Endothelial cell (in vitro differentiated cells): ENCODE measurements around the gene APLF. TPM values are rescaled to one million over a fixed set of nuclear protein-coding genes. Genes with fewer than 3 reads are reported as not detected.
A peak's percentile ranks its signal among the peaks of the same experiment; 100 is the strongest.
"Not testable (repeated sequence)": the region's sequence is repeated elsewhere in the genome, so short reads cannot be mapped to it uniquely, and the experiment has no call there.

ENCODE experiments used
- DNase-seq: peaks from one replicate; pipeline ENCODE4 v3.0.0; 2021; ENCODE audit warnings: low spot score
- H3K27ac Mint-ChIP-seq: one replicate; pipeline ENCODE4 v1.8.0; 2021; ENCODE audit warnings: mixed read lengths, inconsistent platforms; ENCODE audit not compliant: unreplicated experiment
- H3K27me3 Mint-ChIP-seq: one replicate; pipeline ENCODE4 v1.8.0; 2021; ENCODE audit warnings: mild to moderate bottlenecking, moderate library complexity, mixed read lengths, inconsistent platforms; ENCODE audit not compliant: unreplicated experiment
- H3K36me3 Mint-ChIP-seq: one replicate; pipeline ENCODE4 v1.8.0; 2021; ENCODE audit warnings: mild to moderate bottlenecking, low read depth, mixed read lengths, inconsistent platforms; ENCODE audit not compliant: unreplicated experiment
- H3K4me1 Mint-ChIP-seq: one replicate; pipeline ENCODE4 v1.8.0; 2021; ENCODE audit warnings: mild to moderate bottlenecking, mixed read lengths, inconsistent platforms; ENCODE audit not compliant: unreplicated experiment
- H3K4me3 Mint-ChIP-seq: one replicate; pipeline ENCODE4 v1.8.0; 2021; ENCODE audit warnings: mild to moderate bottlenecking, mixed read lengths, inconsistent platforms; ENCODE audit not compliant: unreplicated experiment
- H3K9me3 Mint-ChIP-seq: one replicate; pipeline ENCODE4 v1.8.0; 2021; ENCODE audit warnings: mixed read lengths, inconsistent platforms; ENCODE audit not compliant: unreplicated experiment
- total RNA-seq: library from RNA; stranded (reverse); fragmentation: NEBNext Ultra II Directional; extraction: Animal tissue kit (Norgen Biotek cat#: 25700); gene quantifications from one replicate; pipeline ENCODE4 v1.2.1, GENCODE V29; 2021; ENCODE audit not compliant: unreplicated experiment
- TF ChIP-seq, protein P1 (sequence below): fragments of 200-600 bp; sonication (generic); IDR thresholded peaks from one replicate; pipeline ENCODE4 v1.5.0; 2021; ENCODE audit warnings: antibody characterized with exemption; ENCODE audit not compliant: unreplicated experiment

Gene APLF
- total RNA-seq, 1 donor from 2014 or later, result 12.9 TPM

DNA sequence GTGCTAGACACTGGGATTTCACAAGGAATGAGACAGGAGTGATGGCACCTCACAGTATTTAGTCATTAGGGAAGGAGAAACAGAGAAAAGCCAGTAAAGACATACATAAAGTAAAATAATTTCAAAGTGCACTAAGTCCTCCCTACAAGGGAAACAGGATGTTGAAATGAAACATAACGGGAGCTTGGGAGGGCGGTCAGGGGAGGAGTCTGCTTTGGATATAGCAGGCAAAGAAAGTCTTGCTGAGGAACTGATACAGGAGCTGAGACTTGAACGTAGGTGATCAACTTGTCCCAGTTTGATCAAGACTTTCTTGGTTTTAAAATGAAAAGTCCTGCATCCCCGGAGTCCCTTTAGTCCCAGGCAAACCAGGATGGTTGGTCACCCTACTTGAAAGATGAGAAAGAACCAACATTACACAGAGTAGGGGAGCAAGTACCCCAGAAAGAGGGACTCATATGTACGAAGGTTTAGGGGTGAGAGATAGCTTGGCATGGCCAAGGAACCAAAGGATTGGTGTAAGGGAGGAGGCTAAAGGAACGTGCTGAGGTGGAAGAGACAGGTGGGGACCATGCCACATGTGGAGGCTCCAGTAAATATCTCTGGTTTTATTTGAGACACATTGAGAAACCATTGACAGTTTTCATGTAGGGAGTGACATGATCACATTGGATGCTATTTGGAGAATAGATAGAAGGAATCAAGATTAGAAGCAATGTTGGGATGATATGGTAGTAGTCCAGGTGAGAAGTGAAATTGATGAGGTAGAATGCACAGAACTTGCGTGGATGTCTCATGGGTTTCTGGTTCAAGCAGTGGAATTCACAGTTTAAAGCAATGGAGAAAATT lies 28.7 kb upstream of the APLF start:
- Mint-ChIP-seq H3K4me1 (peaks cover 5% of the 10 kb centered on the region), H3K27ac (no peak overlapping the region), H3K4me3 (no peak overlapping the region), H3K36me3 (no peaks in the 10 kb centered on the region), H3K27me3 (peaks cover 3% of the 10 kb centered on the region), H3K9me3 (no peaks in the 10 kb centered on the region)
- TF ChIP-seq, protein P1, sequence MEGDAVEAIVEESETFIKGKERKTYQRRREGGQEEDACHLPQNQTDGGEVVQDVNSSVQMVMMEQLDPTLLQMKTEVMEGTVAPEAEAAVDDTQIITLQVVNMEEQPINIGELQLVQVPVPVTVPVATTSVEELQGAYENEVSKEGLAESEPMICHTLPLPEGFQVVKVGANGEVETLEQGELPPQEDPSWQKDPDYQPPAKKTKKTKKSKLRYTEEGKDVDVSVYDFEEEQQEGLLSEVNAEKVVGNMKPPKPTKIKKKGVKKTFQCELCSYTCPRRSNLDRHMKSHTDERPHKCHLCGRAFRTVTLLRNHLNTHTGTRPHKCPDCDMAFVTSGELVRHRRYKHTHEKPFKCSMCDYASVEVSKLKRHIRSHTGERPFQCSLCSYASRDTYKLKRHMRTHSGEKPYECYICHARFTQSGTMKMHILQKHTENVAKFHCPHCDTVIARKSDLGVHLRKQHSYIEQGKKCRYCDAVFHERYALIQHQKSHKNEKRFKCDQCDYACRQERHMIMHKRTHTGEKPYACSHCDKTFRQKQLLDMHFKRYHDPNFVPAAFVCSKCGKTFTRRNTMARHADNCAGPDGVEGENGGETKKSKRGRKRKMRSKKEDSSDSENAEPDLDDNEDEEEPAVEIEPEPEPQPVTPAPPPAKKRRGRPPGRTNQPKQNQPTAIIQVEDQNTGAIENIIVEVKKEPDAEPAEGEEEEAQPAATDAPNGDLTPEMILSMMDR, result no peak
- no peak for DNase-seq

DNA sequence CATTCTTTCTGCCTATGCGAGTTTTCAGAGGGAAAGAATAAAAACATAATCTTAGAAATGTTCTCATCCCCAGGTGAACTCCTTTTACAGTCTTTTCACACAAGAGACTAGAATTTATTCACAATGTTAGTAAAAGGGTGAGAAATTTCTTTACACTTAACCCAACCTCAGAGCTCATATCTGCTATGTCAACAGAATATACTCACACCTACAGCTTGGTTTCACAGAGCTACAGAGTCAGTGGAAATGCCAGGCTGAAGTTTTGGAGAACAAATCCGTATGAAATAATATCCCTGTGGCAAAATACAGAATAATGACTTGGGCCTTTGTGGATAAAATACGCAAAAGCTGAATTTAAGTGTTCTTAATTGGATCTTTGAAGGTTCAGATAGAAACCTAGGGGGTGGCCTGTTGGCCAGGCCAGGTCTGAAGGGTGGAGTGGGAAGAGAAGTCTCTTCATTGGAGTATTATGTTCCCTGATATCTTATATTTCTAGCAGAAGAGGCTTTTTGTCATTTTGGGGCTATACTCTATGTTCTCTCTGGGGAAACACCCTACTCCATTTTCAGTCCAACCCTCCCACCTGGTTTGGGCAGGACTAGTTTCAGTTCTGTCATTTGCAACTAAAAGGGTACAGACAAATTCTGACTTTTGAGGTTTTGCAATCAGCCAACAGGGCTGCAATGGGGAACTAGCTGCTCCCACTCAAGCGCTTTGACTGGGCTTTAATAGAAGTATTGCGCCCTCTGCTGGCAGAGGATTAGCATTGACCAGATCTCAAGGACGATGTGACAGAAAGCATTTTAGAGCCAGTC lies 26.0 kb upstream of the APLF start:
- no peak overlapping the region for H3K27ac Mint-ChIP-seq
- H3K4me1 Mint-ChIP-seq, result peaks cover under 1% of the 10 kb centered on the region
- TF ChIP-seq, protein P1, result peak; percentile 93
- H3K36me3 Mint-ChIP-seq, result no peaks in the 10 kb centered on the region
- DNase-seq, result peak; percentile 77
- no peaks in the 10 kb centered on the region for H3K9me3 Mint-ChIP-seq
- H3K27me3 Mint-ChIP-seq, result peaks cover 1% of the 10 kb centered on the region
- H3K4me3 Mint-ChIP-seq, result no peak overlapping the region

DNA sequence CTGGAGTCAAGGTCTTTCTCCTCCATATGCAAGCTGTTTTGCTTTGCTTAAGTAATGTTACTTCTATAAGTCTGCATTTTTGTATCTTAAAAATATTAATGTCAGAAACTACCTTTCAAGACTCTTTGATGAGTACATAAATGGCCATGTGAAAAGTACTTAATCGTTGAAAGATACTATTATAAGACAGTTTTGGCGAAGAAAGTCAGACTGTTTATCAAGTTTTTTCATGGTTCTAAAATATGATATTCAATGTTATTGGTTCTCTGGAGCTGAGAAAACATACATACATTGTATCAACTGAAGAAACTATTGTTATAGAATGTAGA lies 25.4 kb upstream of the APLF start:
- DNase-seq, result no peak
- H3K4me3 Mint-ChIP-seq, result no peak overlapping the region
- H3K9me3 Mint-ChIP-seq, result no peaks in the 10 kb centered on the region
- no peak overlapping the region for H3K27ac Mint-ChIP-seq
- peaks cover under 1% of the 10 kb centered on the region for H3K27me3 Mint-ChIP-seq
- H3K4me1 Mint-ChIP-seq, result no peaks in the 10 kb centered on the region
- TF ChIP-seq, protein P1, result no peak
- no peaks in the 10 kb centered on the region for H3K36me3 Mint-ChIP-seq

DNA sequence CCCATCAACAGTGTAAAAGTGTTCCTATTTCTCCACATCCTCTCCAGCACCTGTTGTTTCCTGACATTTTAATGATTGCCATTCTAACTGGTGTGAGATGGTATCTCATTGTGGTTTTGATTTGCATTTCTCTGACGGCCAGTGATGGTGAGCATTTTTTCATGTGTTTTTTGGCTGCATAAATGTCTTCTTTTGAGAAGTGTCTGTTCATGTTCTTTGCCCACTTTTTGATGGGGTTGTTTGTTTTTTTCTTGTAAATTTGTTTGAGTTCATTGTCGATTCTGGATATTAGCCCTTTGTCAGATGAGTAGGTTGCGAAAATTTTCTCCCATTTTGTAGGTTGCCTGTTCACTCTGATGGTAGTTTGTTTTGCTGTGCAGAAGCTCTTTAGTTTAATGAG lies 21.0 kb upstream of the APLF start:
- not testable (repeated sequence) for H3K4me3 Mint-ChIP-seq, H3K4me1 Mint-ChIP-seq, H3K27ac Mint-ChIP-seq

DNA sequence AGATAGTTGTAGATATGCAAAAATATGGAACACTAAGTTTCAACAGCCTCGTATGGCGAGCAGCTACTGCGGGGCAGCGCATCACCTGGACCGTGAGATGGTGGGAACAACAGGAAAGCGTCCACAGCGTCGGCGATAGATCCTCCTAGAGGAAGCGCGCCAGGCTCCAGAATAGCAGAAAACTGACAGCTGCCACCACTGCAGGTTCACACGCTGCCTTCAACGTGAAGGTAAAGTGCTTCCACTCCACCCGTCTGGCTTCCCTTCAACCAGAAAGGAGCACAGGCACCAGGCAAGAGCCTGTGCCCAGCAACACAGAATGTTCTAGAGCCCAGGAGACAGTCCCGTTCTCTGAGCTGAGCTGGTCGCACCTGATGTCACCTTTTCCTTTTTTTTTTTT lies 20.3 kb upstream of the APLF start:
- peaks cover 2% of the 10 kb centered on the region for H3K27me3 Mint-ChIP-seq
- DNase-seq, result no peak
- TF ChIP-seq, protein P1, result no peak
- no peaks in the 10 kb centered on the region for H3K36me3 Mint-ChIP-seq
- peak overlapping the region; percentile 41 for H3K27ac Mint-ChIP-seq
- no peak overlapping the region for H3K4me3 Mint-ChIP-seq
- H3K9me3 Mint-ChIP-seq, result no peaks in the 10 kb centered on the region
- H3K4me1 Mint-ChIP-seq, result no peaks in the 10 kb centered on the region

More for the DNA sequence above, 21.0 kb upstream of the APLF start:
- not testable (repeated sequence) for H3K27me3 Mint-ChIP-seq, DNase-seq, H3K36me3 Mint-ChIP-seq, H3K9me3 Mint-ChIP-seq
